DND-41 (cell line): ENCODE results near the gene CD79A.

Source experiments
- CTCF ChIP-seq: IDR thresholded peaks from 2 replicates; pipeline ENCODE4 v1.5.1; 2012; ENCODE audit warnings: borderline replicate concordance, low read length, moderate library complexity, mild to moderate bottlenecking; ENCODE audit not compliant: poor library complexity, severe bottlenecking; ENCODE audit errors: extremely low read depth
- EZH2 ChIP-seq: IDR thresholded peaks from 3 replicates; pipeline ENCODE4 v1.6.1; 2012; ENCODE audit warnings: borderline replicate concordance, low read depth, mild to moderate bottlenecking, moderate library complexity, low read length, inconsistent platforms; ENCODE audit not compliant: severe bottlenecking

GRCh38 chr19:41892173-41892902 is 15.3 kb downstream of the CD79A start:
- TF ChIP-seq CTCF = no peak
- no peak for TF ChIP-seq EZH2
